Left ventricle myocardium inferior (tissue), 1 donor: ENCODE measurements around the gene SMLR1. TPM values are rescaled to one million over a fixed set of nuclear protein-coding genes. Genes with fewer than 3 reads are reported as not detected.

Experiments used
- DNase-seq: peaks from one replicate; pipeline ENCODE4 v3.0.0-alpha.2; 2020
- H3K27ac ChIP-seq: fragments of 200-600 bp; replicated peaks from 2 replicates; pipeline ENCODE4 v1.8.0; 2021
- H3K27me3 ChIP-seq: fragments of 200-600 bp; 2 replicates; pipeline ENCODE4 v1.8.0; 2021; ENCODE audit warnings: low read depth
- H3K36me3 ChIP-seq: fragments of 200-600 bp; 2 replicates; pipeline ENCODE4 v1.8.0; 2021
- H3K4me1 ChIP-seq: fragments of 200-600 bp; 2 replicates; pipeline ENCODE4 v1.8.0; 2021
- H3K4me3 ChIP-seq: fragments of 200-600 bp; 2 replicates; pipeline ENCODE4 v1.8.0; 2021; ENCODE audit warnings: mild to moderate bottlenecking, moderate library complexity
- H3K9me3 ChIP-seq: fragments of 200-600 bp; replicated peaks from 2 replicates; pipeline ENCODE4 v1.8.0; 2021
- CTCF ChIP-seq: fragments of 200-600 bp; IDR thresholded peaks from 2 replicates; pipeline ENCODE4 v1.8.0; 2021; ENCODE audit warnings: antibody characterized with exemption, mild to moderate bottlenecking, borderline replicate concordance
- intact Hi-C: fragments of 100-400 bp; cut with micrococcal nuclease; formaldehyde crosslinking; loops from one replicate; pipeline ENCODE4 v1.11.0; 2022
- total RNA-seq: library from RNA; stranded (reverse); fragmentation: NEBNext Ultra II Directional; extraction: Animal tissue kit (Norgen Biotek cat#: 25700); gene quantifications from one replicate; pipeline ENCODE4 v1.2.1, GENCODE V29; 2021
- donor health status: DM: no; HTN: yes; CAD: no; lungs with severe emphysema.

Gene SMLR1
- total RNA-seq, 1 donor from 2014 or later = not detected

GRCh38 chr6:130864344-130864743 lies 37.1 kb downstream of the SMLR1 start:
- Histone ChIP-seq H3K9me3 (no peaks in the 10 kb centered on the region), H3K27ac (no peak overlapping the region), H3K4me3 (no peak overlapping the region), H3K4me1 (no peaks in the 10 kb centered on the region), H3K36me3 (peaks cover 64% of the 10 kb centered on the region), H3K27me3 (no peaks in the 10 kb centered on the region)
- no peak for TF ChIP-seq CTCF
- no peak for DNase-seq
- intact Hi-C loops = no loop called here

- H3K36me3 ChIP-seq = peaks cover 65% of the 10 kb centered on the region
- H3K4me1 ChIP-seq = no peaks in the 10 kb centered on the region
- TF ChIP-seq CTCF = no peak
- H3K4me3 ChIP-seq = no peak overlapping the region
- no peaks in the 10 kb centered on the region for H3K9me3 ChIP-seq
- intact Hi-C loops = no loop called here
- H3K27me3 ChIP-seq = no peaks in the 10 kb centered on the region
- H3K27ac ChIP-seq = no peak overlapping the region
- no peak for DNase-seq
These were observed 38.6 kb downstream of the SMLR1 start for GRCh38 chr6:130865793-130866192.

- TF ChIP-seq CTCF = no peak
- no peak overlapping the region for H3K4me3 ChIP-seq
- H3K27me3 ChIP-seq = no peaks in the 10 kb centered on the region
- intact Hi-C loops = loop anchor here (5.0 kb wide), 1 partner anchor 547 kb away; no protein-coding TSS in a partner anchor
- H3K4me1 ChIP-seq = no peaks in the 10 kb centered on the region
- H3K9me3 ChIP-seq = no peaks in the 10 kb centered on the region
- no peak for DNase-seq
- no peak overlapping the region for H3K27ac ChIP-seq
- H3K36me3 ChIP-seq = peaks cover 37% of the 10 kb centered on the region
These were observed 42.5 kb downstream of the SMLR1 start for GRCh38 chr6:130869681-130870080.

- no peaks in the 10 kb centered on the region for H3K4me1 ChIP-seq
- no peaks in the 10 kb centered on the region for H3K9me3 ChIP-seq
- intact Hi-C loops = loop anchor here (5.0 kb wide), 1 partner anchor 548 kb away; no protein-coding TSS in a partner anchor
- no peak for TF ChIP-seq CTCF
- DNase-seq = no peak
- no peaks in the 10 kb centered on the region for H3K27me3 ChIP-seq
- H3K4me3 ChIP-seq = no peak overlapping the region
- H3K36me3 ChIP-seq = peaks cover 31% of the 10 kb centered on the region
- no peak overlapping the region for H3K27ac ChIP-seq
These were observed 43.1 kb downstream of the SMLR1 start for GRCh38 chr6:130870179-130870880.

GRCh38 chr6:130872250-130873095 lies 45.3 kb downstream of the SMLR1 start:
- H3K27me3 ChIP-seq = no peaks in the 10 kb centered on the region
- TF ChIP-seq CTCF = peak; percentile 91
- peak; percentile 64 for DNase-seq
- no peak overlapping the region for H3K4me3 ChIP-seq
- no peaks in the 10 kb centered on the region for H3K4me1 ChIP-seq
- H3K36me3 ChIP-seq = peaks cover 25% of the 10 kb centered on the region
- intact Hi-C loops = loop anchor here (5.0 kb wide), 1 partner anchor 550 kb away; no protein-coding TSS in a partner anchor
- H3K9me3 ChIP-seq = no peaks in the 10 kb centered on the region
- no peak overlapping the region for H3K27ac ChIP-seq
